ENCODE data around the gene SHANK1.

SHANK1 gene

DNA sequence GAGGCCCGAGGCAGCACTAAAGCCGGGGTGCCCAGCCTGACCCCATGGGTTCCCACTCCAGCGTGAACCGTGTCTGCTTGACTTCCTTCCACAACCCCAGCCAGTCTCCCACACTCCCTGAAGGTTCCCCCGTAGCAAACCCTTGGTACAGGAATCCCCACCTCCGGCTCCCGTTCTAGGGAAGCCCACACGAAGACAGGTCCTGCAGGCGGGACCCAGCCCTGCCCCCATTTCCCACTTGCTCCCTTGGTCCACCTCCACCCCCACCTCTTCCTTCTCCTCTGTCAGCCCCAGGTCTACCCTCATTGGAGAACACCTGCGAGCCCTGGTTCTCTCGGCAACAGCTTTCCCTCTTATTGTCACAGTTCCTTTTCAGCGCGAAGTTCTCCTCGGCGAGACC is 46.5 kb downstream of the SHANK1 start:
- Histone ChIP-seq H3K36me3 (peaks cover 13% of the 10 kb centered on the region), H3K4me1 (no peaks in the 10 kb centered on the region), H3K4me3 (ENCODE audit: low read depth, low read length) (no peak overlapping the region), H3K9me3 (no peaks in the 10 kb centered on the region), H3K27me3 (no peaks in the 10 kb centered on the region)
- TF ChIP-seq, protein P1, sequence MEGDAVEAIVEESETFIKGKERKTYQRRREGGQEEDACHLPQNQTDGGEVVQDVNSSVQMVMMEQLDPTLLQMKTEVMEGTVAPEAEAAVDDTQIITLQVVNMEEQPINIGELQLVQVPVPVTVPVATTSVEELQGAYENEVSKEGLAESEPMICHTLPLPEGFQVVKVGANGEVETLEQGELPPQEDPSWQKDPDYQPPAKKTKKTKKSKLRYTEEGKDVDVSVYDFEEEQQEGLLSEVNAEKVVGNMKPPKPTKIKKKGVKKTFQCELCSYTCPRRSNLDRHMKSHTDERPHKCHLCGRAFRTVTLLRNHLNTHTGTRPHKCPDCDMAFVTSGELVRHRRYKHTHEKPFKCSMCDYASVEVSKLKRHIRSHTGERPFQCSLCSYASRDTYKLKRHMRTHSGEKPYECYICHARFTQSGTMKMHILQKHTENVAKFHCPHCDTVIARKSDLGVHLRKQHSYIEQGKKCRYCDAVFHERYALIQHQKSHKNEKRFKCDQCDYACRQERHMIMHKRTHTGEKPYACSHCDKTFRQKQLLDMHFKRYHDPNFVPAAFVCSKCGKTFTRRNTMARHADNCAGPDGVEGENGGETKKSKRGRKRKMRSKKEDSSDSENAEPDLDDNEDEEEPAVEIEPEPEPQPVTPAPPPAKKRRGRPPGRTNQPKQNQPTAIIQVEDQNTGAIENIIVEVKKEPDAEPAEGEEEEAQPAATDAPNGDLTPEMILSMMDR (IDR thresholded peaks at IDR 0.05; ENCODE audit: low read depth, low read length): no peak
- DNase-seq: no peak

DNA sequence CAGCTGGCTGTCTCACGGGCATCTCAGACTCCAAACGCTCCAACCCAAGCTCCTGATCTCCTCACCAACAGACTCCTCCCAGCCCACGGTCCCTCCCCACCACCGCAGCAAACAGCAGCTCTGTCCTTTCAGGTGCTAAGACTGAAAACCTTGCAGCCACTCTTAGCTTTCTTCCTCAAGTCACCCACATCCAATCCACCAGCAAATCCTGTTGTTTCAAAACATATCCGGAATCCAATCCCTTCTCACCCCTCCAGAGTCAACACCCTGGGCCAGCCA is 49.6 kb downstream of the SHANK1 start:
- DNase-seq: no peak
- Histone ChIP-seq H3K36me3 (peaks cover 1% of the 10 kb centered on the region), H3K27me3 (no peaks in the 10 kb centered on the region), H3K4me3 (ENCODE audit: low read depth, low read length) (no peak overlapping the region), H3K9me3 (no peaks in the 10 kb centered on the region), H3K4me1 (no peaks in the 10 kb centered on the region)
- TF ChIP-seq, protein P1 (IDR thresholded peaks at IDR 0.05; ENCODE audit: low read depth, low read length): no peak

DNA sequence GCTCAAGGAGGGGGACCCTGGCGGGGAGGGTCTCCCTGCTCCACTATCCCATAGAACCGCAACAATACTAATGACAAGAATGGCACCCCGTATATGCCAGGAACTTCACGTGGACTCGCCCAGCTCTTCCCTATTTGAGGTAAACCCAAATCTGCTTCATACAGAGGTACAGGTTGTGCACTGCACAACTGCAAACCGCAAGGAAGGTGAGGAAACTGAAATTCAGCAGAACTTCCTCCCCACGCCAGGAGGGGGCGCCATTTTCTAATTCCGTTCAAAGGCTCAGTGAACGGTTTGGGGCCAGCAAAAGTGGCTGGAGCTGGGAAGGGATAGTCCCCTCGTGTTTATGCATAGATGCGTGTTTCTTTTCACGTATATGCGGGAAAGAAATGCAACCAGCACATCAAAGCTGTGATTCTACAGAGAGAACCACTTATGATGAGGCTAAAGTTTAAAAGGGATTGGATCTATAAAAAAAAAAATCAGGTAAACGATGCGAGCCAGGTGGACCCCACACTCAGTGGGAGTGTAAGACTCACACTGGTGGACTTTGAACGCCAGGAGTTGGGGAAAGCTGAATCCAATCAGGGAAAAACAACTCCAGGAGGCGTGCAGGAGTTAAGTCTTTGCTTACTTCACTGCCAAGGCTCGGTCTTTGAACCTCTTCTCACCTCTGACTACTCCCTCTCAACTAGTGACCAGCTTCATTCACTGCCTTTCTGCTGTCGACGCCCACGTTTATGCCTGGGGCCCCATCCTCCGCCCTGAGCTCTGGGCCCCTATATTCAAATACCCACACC is 50.1 kb downstream of the SHANK1 start:
- peak; percentile 61 for DNase-seq
- H3K36me3 ChIP-seq: peaks cover 3% of the 10 kb centered on the region
- H3K27me3 ChIP-seq: no peaks in the 10 kb centered on the region
- TF ChIP-seq, protein P1 (IDR thresholded peaks at IDR 0.05; ENCODE audit: low read depth, low read length): peak; percentile 84
- no peaks in the 10 kb centered on the region for H3K9me3 ChIP-seq
- no peaks in the 10 kb centered on the region for H3K4me1 ChIP-seq
- no peak overlapping the region for H3K4me3 ChIP-seq (ENCODE audit: low read depth, low read length)

DNA sequence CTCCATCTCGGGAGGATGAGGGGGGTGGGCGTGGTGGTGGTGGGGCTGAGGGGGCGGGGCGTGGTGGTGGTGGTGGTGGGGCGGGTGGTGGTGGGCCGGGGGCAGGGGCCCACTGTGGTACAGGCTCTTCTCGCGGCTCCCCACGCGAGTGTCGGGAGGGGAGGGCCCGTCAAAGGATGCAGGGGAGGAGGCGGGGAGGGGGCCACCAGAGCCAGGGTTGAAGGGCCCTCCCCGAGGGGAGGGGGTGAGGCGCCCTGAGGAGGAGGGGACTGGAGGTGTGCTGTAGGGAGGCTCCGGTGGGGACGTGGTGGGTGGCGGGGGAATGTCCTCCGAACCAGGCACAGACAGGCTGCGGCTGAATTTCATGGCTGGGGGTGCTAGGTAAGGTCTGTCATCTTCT is 50.7 kb downstream of the SHANK1 start:
- TF ChIP-seq, protein P1 (IDR thresholded peaks at IDR 0.05; ENCODE audit: low read depth, low read length): no peak
- no peaks in the 10 kb centered on the region for H3K9me3 ChIP-seq
- peaks cover 3% of the 10 kb centered on the region for H3K36me3 ChIP-seq
- no peaks in the 10 kb centered on the region for H3K4me1 ChIP-seq
- no peak for DNase-seq
- no peak overlapping the region for H3K4me3 ChIP-seq (ENCODE audit: low read depth, low read length)
- H3K27me3 ChIP-seq: no peaks in the 10 kb centered on the region

DNA sequence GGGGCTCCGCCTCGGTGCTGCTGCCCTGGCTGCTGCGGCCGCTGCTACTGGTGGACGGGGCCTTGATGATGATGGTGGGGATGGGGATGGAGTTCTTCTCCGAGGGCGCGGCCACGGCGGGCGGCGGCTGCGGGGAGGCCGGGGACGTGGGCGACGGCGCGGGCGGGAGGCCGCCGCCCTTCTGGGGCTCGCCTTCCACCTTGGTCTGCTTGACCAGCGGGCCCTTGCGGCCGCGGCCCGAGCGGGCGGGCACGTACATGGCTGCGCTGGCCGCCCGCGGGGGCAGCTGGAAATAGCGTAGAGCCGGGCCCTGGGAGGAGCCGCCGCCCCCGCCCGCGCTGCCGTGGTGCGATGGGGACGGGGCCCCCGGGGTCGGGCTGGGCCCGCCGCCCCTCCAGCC is 51.2 kb downstream of the SHANK1 start:
- no peaks in the 10 kb centered on the region for H3K27me3 ChIP-seq
- H3K9me3 ChIP-seq: no peaks in the 10 kb centered on the region
- TF ChIP-seq, protein P1 (IDR thresholded peaks at IDR 0.05; ENCODE audit: low read depth, low read length): no peak
- no peak for DNase-seq
- H3K4me3 ChIP-seq (ENCODE audit: low read depth, low read length): no peak overlapping the region
- H3K36me3 ChIP-seq: peaks cover 3% of the 10 kb centered on the region
- no peaks in the 10 kb centered on the region for H3K4me1 ChIP-seq

DNA sequence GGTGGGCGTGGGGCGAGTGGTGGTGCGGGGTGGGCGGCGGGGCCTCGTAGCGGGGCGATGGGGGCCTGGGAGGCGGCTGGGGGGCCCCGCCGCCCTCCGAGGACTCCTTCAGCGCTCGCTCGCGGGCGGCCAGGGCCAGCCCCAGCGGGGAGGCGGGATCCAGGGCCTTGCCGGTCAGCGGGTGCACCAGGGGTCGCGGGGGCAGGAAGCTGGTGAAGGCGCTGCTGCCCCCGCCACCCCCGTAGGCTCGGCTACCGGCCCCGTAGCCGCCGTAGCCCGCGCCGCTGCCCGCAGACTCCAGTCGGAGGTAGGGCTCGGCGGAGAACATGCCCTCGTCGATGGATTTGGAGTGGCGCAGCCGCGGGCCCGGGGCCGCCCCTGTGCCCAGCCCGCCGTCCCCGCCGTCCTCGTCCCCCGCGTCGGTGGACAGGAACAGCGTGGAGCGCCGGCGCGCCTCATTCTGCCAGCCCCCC is 51.8 kb downstream of the SHANK1 start:
- H3K27me3 ChIP-seq: no peaks in the 10 kb centered on the region
- DNase-seq: no peak
- no peaks in the 10 kb centered on the region for H3K9me3 ChIP-seq
- H3K36me3 ChIP-seq: peaks cover 3% of the 10 kb centered on the region
- TF ChIP-seq, protein P1 (IDR thresholded peaks at IDR 0.05; ENCODE audit: low read depth, low read length): no peak
- H3K4me1 ChIP-seq: no peaks in the 10 kb centered on the region
- H3K4me3 ChIP-seq (ENCODE audit: low read depth, low read length): no peak overlapping the region

Measured in BE2C (cell line).